G401 (cell line): ENCODE data around the gene COLEC12. TPM values are rescaled to one million over a fixed set of nuclear protein-coding genes. Genes with fewer than 3 reads are reported as not detected.

Source experiments
- DNase-seq: peaks from one replicate; pipeline ENCODE4 v3.0.0-alpha.2; 2015; ENCODE audit warnings: low spot score
- in situ Hi-C: cut with HindIII; loops from 2 replicates; pipeline ENCODE4 v1.10.0; 2016; ENCODE audit warnings: low sequenced_read_pairs, mixed read lengths
- total RNA-seq: library from RNA; depleted of rRNA; stranded (reverse); fragments of >200 nt; shearing (Covaris generic); gene quantifications from 2 replicates; pipeline ENCODE4 v1.2.3, GENCODE V29; 2014

COLEC12 gene
- total RNA-seq, 1 experiment from 2014 or later: 2.4 TPM

DNA sequence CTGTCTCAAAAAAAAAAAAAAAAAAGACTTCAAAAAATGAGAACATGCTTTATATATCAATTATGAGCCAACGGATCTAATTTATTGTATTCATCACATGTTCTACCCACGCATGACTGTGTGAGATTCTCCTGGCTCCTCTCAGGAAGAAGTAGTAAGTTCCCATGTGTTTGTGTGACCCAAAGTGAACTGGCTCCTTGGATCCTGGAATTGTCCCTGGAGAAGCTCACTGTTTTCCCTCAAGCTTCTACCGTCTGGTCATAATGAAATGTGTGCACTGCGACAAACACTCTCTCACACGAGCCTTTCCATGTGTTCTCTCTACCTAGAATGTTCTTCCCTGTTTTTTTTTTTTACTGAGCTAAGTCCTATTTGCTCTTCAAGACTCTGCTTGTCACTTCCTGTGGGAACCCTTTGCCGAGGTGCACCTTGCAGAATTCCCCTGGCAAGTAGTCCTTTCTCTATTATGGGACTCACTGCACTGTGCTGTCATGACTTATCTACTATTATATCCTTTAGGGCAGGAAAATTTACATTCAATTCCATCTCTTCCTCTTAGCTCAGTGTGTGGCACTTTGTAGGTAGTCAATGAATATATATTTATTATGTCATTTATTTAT is 149.4 kb downstream of the COLEC12 start:
- in situ Hi-C loops: no loop called here
- no peak for DNase-seq

DNA sequence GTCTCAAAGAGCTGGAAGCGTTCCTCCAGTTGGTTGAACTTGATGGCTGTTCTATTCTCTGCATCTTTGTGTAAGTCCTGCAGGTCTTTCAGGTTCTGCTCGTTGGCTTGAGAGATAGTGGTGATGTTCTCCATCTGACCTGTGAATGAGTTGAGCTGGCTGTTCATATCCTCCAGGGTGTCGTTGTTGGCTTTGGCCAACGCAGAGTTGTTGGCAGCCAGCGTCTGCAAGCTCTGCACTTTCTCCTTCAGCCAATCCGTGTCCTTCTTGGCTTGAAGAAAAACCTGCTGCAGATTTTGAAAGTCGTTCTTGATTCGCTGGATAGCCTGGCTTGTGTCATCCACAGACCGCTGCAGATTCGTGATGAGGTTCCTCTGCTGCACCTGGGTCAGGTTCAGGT is 153.9 kb downstream of the COLEC12 start:
- in situ Hi-C loops: no loop called here
- no peak for DNase-seq

DNA sequence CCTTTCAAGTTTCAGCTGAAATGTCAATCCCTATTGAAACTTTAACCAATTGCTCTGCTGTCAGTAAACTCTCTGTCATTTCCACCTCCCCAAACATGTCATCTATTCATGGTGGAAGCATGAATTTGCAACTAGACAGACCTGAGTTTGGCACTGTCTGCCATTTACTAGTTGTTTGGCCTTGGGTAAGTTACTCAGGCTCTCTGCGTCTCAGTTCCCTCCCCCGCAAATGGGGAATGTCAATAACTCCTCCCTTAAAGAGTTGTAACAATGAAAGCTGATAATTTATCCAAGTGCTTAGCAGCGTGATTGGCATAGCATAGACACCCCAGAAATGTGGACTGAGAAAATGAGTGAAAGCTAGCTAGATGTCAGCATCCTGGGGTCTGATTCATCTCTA is 159.4 kb downstream of the COLEC12 start:
- DNase-seq: no peak
- in situ Hi-C loops: no loop called here

DNA sequence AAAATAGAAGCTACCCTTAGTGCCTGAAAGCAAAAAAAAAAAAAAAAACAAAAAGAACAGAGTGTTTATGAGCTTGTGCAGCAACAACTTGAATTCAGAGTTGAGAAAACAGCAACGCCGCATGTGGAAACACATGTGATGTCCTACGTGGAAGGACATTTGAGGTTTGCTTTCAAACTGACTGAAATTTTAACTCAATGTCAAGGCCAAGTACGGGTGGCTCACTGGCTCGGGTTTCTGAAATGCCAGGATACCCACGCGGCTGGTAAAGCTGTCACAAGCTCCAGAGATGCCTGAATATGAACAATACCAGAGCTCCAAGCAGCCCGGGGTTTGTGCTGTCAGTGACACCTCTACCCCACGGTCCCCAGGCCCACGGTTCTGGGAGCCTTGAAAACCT is 160.5 kb downstream of the COLEC12 start:
- in situ Hi-C loops: no loop called here
- no peak for DNase-seq

DNA sequence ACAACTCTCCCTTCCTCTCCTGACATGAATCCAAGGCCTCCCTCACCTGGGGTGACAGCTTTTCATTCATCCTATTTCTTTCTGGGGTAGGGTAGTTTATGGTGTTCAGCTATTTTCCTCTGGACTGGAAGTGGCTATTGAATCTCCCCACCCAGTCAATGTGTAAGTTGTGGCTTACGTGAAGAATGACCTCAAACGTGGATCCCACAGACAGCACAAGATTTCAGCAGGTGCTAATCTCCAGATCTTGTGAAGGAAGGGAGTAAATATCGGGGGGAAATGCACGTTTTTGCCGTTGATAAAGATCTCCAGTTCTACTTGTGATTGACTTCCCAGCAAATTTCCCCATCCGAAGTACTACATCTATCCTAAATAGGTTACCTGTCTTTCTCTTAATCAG is 161.3 kb downstream of the COLEC12 start:
- DNase-seq: no peak
- in situ Hi-C loops: no loop called here

DNA sequence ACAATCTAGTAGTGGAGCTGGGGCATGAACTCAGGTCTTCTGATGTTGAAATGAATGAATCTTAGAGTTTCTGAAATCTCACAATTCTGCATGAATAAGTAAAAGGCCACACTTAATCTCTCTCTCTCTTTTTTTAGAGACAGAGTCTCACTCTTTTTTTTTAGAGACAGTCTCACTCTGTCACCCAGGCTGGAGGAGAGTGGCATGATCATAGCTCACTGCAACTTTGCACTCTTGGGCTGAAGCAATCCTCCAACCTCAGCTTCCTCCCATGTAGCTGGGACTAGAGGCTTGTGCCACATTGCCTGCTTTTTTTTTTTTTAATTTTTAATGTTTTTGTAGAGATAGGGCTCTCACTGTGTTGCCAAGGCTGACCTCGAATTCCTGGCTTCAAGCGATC is 163.8 kb downstream of the COLEC12 start:
- no peak for DNase-seq
- in situ Hi-C loops: no loop called here

DNA sequence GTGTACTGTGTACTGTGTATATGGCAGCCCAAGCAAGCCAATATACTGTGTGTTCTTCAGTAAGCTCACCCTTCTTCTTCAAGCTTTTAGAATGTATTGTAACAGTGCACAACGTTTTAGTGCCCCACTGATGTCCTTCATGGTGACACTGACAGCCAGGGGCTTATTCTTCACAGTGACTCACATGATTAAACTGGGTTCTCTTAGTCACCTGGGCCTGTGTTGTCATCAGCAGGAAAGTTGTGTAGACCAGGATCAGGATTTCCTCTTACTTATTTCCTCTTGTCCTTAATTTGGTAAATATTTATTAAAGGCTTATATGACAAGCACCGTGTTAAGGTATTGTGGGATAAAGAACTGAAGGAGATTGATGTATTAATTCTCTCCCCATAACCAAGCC is 164.8 kb downstream of the COLEC12 start:
- in situ Hi-C loops: no loop called here
- DNase-seq: no peak

DNA sequence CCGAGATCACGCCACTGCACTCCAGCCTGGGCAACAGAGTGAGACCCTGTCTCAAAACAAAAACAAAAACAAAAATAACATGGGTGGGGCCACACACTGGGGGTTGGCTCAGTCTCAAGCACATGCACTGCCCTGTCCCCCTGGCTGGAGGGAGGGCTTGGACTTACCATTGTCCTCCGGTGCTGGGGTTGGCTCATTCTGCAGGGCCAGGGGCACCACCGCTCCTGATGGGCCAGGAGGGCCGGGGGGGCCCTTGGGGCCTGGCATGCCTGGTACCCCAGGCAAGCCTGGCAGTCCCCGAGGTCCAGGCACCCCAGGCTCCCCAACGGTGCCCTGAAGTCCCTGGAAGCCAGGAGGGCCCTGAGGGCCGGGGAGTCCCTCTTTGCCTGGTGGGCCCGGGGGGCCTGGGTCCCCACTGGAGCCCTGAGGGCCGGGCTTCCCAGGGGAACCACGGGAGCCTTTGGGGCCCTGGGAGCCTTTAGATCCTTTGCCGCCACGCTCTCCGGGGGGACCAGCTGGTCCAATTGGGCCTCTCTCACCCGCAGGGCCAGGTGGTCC is 165.8 kb downstream of the COLEC12 start:
- in situ Hi-C loops: no loop called here

DNA sequence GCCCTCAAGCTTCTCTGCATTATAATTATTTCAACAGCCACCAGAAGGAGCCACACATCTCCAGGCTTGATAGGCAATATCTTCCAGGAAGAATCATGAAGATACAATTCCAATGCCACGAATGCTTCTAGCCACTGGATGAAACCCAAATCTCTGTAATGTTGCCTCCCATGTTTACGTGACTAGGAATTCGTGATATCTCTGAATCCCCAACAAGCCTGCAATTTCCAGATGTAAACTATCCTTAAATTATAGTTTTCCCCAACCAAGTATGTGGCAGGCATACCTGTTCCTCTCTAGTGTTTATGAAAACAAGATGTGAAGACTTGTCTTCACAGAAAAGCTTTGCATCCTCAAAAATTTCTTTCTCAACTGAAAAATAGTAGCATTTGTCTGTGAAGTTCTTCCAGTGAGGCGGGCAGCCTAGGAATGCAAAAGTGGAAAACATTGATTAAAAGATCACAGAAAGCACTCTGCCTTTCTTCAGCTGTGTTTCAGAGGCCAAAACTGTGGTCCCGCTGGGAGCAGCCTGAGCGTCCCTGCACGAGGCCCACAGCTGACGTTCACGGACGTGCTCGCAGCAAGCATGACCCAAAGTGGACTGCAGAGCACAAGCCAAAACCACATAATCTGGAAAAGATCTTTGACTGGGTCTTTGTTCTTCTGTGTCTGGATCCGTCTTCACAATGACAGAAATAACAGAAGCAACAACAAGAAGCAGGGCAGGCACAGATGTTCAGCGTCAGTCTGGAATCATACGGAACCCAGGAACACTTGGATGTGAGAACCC is 167.6 kb downstream of the COLEC12 start:
- DNase-seq: no peak
- in situ Hi-C loops: no loop called here

More for the DNA sequence above, 165.8 kb downstream of the COLEC12 start:
- no peak for DNase-seq

DNA sequence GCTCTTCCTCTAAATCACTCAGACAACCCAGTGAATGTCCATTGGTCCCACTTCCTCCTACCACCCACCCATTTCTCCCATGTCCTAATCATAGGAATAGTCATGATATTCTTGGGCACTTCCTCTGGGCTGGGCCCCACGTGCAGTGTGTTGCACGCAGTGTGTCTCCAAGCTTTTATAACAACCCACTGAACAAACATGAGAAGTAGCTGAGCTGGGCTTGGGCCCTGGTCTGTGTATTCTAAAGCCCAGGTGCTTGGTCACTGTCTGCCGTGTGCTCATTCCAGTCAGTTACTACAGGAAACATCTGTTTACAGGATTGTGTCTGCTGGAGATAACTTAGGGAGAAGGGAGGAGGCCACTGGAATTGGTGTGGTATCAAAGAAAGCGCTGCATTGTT is 168.5 kb downstream of the COLEC12 start:
- in situ Hi-C loops: no loop called here

DNA sequence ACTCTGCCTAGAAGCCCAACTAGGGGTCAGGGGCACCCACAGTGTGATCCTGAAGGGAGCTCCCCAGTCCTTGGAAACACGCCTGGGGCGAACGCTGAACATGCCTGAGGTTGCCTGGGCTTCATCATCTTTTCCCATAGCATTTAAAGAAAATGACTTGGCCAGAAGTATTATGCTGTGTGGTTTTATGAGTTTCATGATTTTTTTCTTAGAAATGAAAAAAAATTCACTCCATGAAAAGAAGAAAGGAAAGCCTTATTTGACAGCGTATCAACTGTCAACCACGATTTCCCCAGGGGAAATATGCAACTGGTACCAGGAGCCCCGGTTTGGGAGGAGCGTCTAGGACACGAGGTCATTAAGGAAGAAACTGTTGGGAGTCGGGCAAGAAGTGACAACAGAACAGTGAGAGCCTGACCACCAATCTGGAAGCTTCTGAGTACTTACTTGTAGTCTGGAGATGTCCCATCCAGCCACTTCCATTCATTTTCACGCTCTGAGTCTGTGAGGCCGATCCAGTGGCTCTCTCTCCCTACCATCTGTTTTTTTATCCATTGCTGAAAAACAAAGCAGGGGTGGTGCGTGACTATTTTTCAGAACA is 169.2 kb downstream of the COLEC12 start:
- no peak for DNase-seq
- in situ Hi-C loops: no loop called here

More for the DNA sequence above, 168.5 kb downstream of the COLEC12 start:
- no peak for DNase-seq

DNA sequence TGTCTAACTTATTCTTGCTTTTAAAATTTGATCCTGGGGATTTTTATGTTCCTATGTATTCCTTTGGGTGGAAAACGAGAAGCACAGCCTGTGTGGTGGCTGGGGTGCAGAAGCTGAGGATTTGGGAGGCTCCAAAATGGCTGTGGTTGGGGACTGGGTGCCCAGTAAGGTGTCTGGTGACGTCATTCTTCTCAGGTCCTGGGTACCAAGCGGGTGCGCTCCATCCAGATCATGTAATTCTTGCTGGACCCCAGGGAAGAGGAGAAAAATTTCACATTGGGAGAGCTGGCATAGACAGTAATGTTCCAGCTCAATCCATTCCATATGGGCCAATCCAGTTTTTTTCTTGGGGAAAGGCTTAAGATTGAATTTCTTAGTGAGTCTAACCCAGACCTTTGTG is 171.6 kb downstream of the COLEC12 start:
- in situ Hi-C loops: no loop called here
- DNase-seq: no peak

DNA sequence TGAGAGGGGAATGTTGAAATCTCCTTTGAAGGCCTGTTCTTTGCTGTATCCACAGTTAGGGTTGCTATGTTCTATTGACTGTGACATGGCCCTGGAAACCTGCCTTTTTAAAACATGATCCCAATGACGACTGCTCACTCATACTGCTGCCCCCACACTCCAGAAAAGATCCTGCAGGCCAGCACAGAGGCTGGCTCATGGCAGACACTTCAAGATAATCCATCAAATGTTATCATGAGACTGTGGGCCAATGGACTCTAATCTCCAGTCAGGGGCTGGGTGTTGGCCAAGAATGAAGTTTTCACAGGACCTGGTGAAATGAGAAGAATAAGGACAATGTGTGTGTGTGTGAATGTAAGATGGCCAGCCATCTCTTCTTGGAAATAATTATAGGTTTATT is 173.7 kb downstream of the COLEC12 start:
- in situ Hi-C loops: no loop called here

DNA sequence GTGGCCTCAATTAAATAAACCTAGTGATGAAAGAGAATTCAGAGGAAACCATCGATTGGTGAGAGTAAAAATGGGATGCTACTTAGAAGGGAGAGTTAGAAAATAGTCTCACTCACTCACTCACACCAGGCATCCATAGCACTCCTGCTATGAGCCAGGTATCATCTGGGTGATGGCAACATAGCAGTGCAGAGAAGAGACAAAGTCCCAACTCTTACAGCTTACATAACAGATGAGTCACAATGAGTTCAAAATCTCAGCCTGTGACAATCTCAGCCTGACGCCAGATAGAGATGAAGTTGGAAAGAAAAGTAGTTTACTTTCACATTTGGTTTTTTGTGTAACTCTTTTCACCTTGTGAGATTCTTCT is 177.3 kb downstream of the COLEC12 start:
- DNase-seq: no peak
- in situ Hi-C loops: no loop called here

More for the DNA sequence above, 173.7 kb downstream of the COLEC12 start:
- DNase-seq: no peak

DNA sequence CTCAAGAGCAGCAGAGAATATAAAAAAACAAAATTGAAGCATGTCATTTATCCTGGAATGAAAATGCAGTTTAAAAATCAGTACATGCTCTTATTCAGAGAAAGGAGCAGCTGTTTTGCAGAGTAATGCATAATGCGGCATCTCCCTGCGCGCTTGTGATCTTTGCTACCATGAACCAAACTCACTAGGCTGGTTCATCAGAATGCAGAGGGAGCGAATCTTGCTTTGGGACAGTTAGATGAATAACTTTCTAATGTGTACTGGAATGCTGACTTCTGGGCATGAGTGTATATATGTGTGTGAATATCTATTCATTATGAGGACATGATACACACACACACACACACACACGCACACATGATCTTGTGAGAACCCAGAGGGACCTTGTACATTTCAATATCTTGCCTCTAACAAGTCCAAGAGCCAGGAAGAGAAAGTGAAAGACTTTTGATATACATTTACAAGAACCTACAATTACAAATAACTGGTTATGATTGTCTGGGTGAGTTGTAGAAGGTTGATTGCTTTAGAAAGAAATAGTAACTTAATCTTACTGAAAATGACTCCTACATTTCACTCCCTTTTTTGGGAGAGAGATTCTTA is 178.5 kb downstream of the COLEC12 start:
- no peak for DNase-seq
- in situ Hi-C loops: no loop called here

DNA sequence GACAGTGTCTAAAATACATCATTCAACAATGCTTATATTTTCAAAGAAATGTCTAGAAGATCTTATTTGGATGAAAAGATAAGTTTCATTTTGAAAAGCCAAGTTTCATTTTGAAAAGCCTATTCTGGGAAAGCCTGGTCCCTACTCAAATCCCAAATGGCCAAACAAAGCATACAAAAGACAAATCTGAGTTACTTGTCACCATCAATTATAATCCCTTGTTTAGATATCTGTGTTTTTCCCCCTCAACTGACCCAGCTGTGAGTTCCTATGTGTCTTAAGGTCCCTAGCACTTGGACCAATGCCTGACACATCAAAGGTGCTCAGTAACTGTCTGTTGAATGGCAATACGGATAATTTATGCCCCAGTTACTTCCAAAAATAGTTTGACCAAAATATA is 180.3 kb downstream of the COLEC12 start:
- in situ Hi-C loops: no loop called here

DNA sequence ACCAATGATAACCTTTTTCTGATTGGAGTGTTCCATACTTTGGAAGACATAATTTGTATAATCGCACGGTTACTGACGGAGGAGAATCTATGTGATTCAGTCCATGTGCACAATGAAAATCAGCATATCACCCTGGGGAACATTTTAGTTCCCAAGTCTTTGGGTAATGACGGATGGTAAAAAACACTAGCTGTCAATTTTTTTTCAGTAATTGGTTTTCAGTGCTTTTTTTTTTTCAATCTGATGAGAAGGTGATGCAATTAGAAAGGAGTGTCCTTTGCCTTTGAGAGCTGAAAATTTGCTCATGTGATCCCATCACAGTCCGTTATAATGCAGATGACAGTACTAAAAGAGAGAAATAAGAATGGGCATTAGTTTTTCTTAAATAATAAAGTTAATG is 180.8 kb downstream of the COLEC12 start:
- in situ Hi-C loops: no loop called here
- DNase-seq: no peak

More for the DNA sequence above, 180.3 kb downstream of the COLEC12 start:
- no peak for DNase-seq

DNA sequence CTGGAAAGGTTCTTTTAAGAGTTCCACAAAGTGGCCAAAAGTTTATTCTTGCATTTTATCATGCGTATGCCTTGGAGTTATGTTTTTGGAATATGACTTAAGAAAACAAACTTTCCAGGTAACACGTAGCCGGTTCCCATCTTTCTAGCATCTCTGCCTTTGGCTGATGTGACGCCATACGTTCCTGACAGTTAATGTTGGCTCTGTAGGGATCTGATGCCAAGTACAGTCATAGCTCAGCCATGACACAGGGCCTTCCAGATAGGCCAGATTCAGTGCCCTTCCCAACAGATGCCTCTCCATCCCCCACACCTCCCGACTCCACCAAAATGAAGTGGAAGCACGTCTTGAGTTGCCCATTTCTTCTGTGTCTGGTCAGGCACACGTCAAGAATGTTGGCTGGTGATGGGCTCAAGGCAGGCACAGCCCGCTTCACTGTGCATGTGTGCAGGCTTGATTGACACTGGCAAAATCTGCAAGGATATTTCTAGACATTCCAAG is 181.7 kb downstream of the COLEC12 start:
- in situ Hi-C loops: no loop called here
- DNase-seq: no peak

DNA sequence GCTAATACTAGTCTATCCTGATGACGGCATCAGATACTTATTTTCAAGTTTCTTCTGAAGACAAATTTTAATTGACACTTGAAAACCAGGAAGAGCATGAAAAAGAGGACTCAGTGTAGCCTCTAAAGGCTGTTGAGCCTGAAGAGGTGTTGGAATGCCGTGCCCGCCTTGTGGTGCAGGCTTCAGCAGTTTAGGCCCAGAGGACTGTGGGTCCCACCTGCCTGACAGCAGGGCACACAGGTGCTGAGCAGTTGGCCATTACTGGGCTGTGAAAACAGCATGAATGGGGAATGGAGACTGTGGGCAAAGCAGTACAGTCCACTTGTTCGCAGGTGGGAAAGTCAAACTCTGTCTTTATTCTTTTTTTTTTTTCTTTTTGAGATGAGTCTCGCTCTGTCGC is 182.9 kb downstream of the COLEC12 start:
- DNase-seq: no peak
- in situ Hi-C loops: no loop called here

DNA sequence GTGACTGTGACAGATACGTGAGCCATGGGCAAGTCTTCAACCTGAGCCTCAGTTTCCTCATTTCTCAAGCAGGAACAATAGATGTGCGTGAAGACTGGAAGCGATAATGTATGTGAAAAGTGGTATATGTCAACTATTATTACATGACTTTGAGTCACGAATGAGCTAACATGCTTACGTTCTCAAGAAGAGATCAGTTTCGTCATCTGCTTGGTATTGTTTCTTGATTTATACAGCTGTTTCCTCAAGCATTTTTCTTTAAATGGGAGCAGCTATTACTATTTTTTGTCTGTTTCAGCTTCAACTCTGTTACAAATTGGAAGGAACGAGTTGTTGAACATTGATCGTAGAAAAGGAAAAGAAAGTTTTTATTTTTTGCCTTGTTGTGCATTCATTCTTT is 184.1 kb downstream of the COLEC12 start:
- in situ Hi-C loops: no loop called here
- DNase-seq: no peak
